Measurements from ENCODE around the gene RNF114. TPM values are rescaled to one million over a fixed set of nuclear protein-coding genes. Genes with fewer than 3 reads are reported as not detected.

RNF114 gene
- total RNA-seq, 1 donor from 2014 or later: 62.9 TPM

- peaks cover 16% of the 10 kb centered on the region for H3K27me3 Mint-ChIP-seq
- no peak for DNase-seq (ENCODE audit: extremely low spot score, unreplicated experiment)
- peak overlapping the region; percentile 95 for H3K4me3 Mint-ChIP-seq
- peaks cover 42% of the 10 kb centered on the region for H3K4me1 Mint-ChIP-seq (ENCODE audit: unreplicated experiment)
- peaks cover 23% of the 10 kb centered on the region for H3K36me3 Mint-ChIP-seq
- TF ChIP-seq CTCF (conservative IDR thresholded peaks at IDR 0.05): no peak
- no peaks in the 10 kb centered on the region for H3K9me3 Mint-ChIP-seq
- no peak overlapping the region for H3K27ac Mint-ChIP-seq
These were observed 49.4 kb downstream of the RNF114 start for GRCh38 chr20:49985617-49986016.

GRCh38 chr20:49986049-49986448 is 49.9 kb downstream of the RNF114 start:
- Mint-ChIP-seq H3K4me3 (peak overlapping the region; percentile 95), H3K36me3 (peaks cover 23% of the 10 kb centered on the region)
- no peak for DNase-seq (ENCODE audit: extremely low spot score, unreplicated experiment)

GRCh38 chr20:49987015-49987867 is 51.0 kb downstream of the RNF114 start:
- H3K4me3 Mint-ChIP-seq: peak overlapping the region; percentile 95
- TF ChIP-seq CTCF (conservative IDR thresholded peaks at IDR 0.05): no peak
- no peaks in the 10 kb centered on the region for H3K9me3 Mint-ChIP-seq
- H3K4me1 Mint-ChIP-seq (ENCODE audit: unreplicated experiment): peaks cover 34% of the 10 kb centered on the region
- peaks cover 23% of the 10 kb centered on the region for H3K36me3 Mint-ChIP-seq
- H3K27me3 Mint-ChIP-seq: peaks cover 4% of the 10 kb centered on the region
- H3K27ac Mint-ChIP-seq: peak overlapping the region; percentile 43
- no peak for DNase-seq (ENCODE audit: extremely low spot score, unreplicated experiment)

More at GRCh38 chr20:49986049-49986448, 49.9 kb downstream of the RNF114 start:
- H3K27me3 Mint-ChIP-seq: peaks cover 12% of the 10 kb centered on the region
- TF ChIP-seq CTCF (conservative IDR thresholded peaks at IDR 0.05): no peak
- no peak overlapping the region for H3K27ac Mint-ChIP-seq
- no peaks in the 10 kb centered on the region for H3K9me3 Mint-ChIP-seq
- H3K4me1 Mint-ChIP-seq (ENCODE audit: unreplicated experiment): peaks cover 40% of the 10 kb centered on the region

GRCh38 chr20:49987868-49988690 is 51.9 kb downstream of the RNF114 start:
- peaks cover 23% of the 10 kb centered on the region for H3K36me3 Mint-ChIP-seq
- TF ChIP-seq CTCF (conservative IDR thresholded peaks at IDR 0.05): no peak
- peak overlapping the region; percentile 73 for H3K4me3 Mint-ChIP-seq
- peaks cover 33% of the 10 kb centered on the region for H3K4me1 Mint-ChIP-seq (ENCODE audit: unreplicated experiment)
- H3K27me3 Mint-ChIP-seq: peaks cover 3% of the 10 kb centered on the region
- no peaks in the 10 kb centered on the region for H3K9me3 Mint-ChIP-seq
- peak overlapping the region; percentile 43 for H3K27ac Mint-ChIP-seq
- DNase-seq (ENCODE audit: extremely low spot score, unreplicated experiment): no peak

GRCh38 chr20:49989234-49990065 is 53.3 kb downstream of the RNF114 start:
- H3K9me3 Mint-ChIP-seq: no peaks in the 10 kb centered on the region
- no peak for TF ChIP-seq CTCF (conservative IDR thresholded peaks at IDR 0.05)
- peak overlapping the region; percentile 75 for H3K27ac Mint-ChIP-seq
- peaks cover 41% of the 10 kb centered on the region for H3K4me1 Mint-ChIP-seq (ENCODE audit: unreplicated experiment)
- peak overlapping the region; percentile 66 for H3K4me3 Mint-ChIP-seq
- peaks cover 20% of the 10 kb centered on the region for H3K36me3 Mint-ChIP-seq
- H3K27me3 Mint-ChIP-seq: no peaks in the 10 kb centered on the region
- no peak for DNase-seq (ENCODE audit: extremely low spot score, unreplicated experiment)

Measured in type B pancreatic cell (in vitro differentiated cells).